Measurements from ENCODE around the gene OSBPL3. TPM values are rescaled to one million over a fixed set of nuclear protein-coding genes. Genes with fewer than 3 reads are reported as not detected.

OSBPL3 gene
- total RNA-seq, 1 donor from 2014 or later, result 35.2 TPM

GRCh38 chr7:25006276-25006675 is 26.3 kb upstream of the OSBPL3 start:
- Histone ChIP-seq H3K4me3 (ENCODE audit: low read depth, low read length) (no peak overlapping the region), H3K27me3 (ENCODE audit: control insufficient read depth, insufficient read depth, low read length) (no peaks in the 10 kb centered on the region), H3K36me3 (ENCODE audit: control insufficient read depth, insufficient read depth, low read length) (no peaks in the 10 kb centered on the region)
- no peak for TF ChIP-seq CTCF (IDR thresholded peaks at IDR 0.05; ENCODE audit: insufficient read depth, low read length, poor library complexity, severe bottlenecking)
- no peak for DNase-seq (ENCODE audit: low read depth)

- no peak overlapping the region for H3K4me3 ChIP-seq (ENCODE audit: low read depth, low read length)
- TF ChIP-seq CTCF (IDR thresholded peaks at IDR 0.05; ENCODE audit: insufficient read depth, low read length, poor library complexity, severe bottlenecking), result no peak
These were observed 25.7 kb upstream of the OSBPL3 start for GRCh38 chr7:25005658-25006057.

GRCh38 chr7:25002786-25003185 is 22.8 kb upstream of the OSBPL3 start:
- TF ChIP-seq CTCF (IDR thresholded peaks at IDR 0.05; ENCODE audit: insufficient read depth, low read length, poor library complexity, severe bottlenecking), result no peak
- DNase-seq (ENCODE audit: low read depth), result no peak
- no peaks in the 10 kb centered on the region for H3K36me3 ChIP-seq (ENCODE audit: control insufficient read depth, insufficient read depth, low read length)

More at GRCh38 chr7:25005658-25006057, 25.7 kb upstream of the OSBPL3 start:
- Histone ChIP-seq H3K36me3 (ENCODE audit: control insufficient read depth, insufficient read depth, low read length) (no peaks in the 10 kb centered on the region), H3K27me3 (ENCODE audit: control insufficient read depth, insufficient read depth, low read length) (no peaks in the 10 kb centered on the region)
- no peak for DNase-seq (ENCODE audit: low read depth)

GRCh38 chr7:24995466-24995865 is 15.5 kb upstream of the OSBPL3 start:
- H3K27me3 ChIP-seq (ENCODE audit: control insufficient read depth, insufficient read depth, low read length), result no peaks in the 10 kb centered on the region
- no peak for TF ChIP-seq CTCF (IDR thresholded peaks at IDR 0.05; ENCODE audit: insufficient read depth, low read length, poor library complexity, severe bottlenecking)
- no peak for DNase-seq (ENCODE audit: low read depth)
- no peaks in the 10 kb centered on the region for H3K36me3 ChIP-seq (ENCODE audit: control insufficient read depth, insufficient read depth, low read length)
- H3K4me3 ChIP-seq (ENCODE audit: low read depth, low read length), result no peak overlapping the region

More at GRCh38 chr7:25002786-25003185, 22.8 kb upstream of the OSBPL3 start:
- H3K4me3 ChIP-seq (ENCODE audit: low read depth, low read length), result no peak overlapping the region
- no peaks in the 10 kb centered on the region for H3K27me3 ChIP-seq (ENCODE audit: control insufficient read depth, insufficient read depth, low read length)

- Histone ChIP-seq H3K4me3 (ENCODE audit: low read depth, low read length) (no peak overlapping the region), H3K27me3 (ENCODE audit: control insufficient read depth, insufficient read depth, low read length) (no peaks in the 10 kb centered on the region), H3K36me3 (ENCODE audit: control insufficient read depth, insufficient read depth, low read length) (no peaks in the 10 kb centered on the region)
- TF ChIP-seq CTCF (IDR thresholded peaks at IDR 0.05; ENCODE audit: insufficient read depth, low read length, poor library complexity, severe bottlenecking), result no peak
- no peak for DNase-seq (ENCODE audit: low read depth)
These were observed 12.3 kb upstream of the OSBPL3 start for GRCh38 chr7:24992314-24992713.

- Histone ChIP-seq H3K36me3 (ENCODE audit: control insufficient read depth, insufficient read depth, low read length) (no peaks in the 10 kb centered on the region), H3K27me3 (ENCODE audit: control insufficient read depth, insufficient read depth, low read length) (no peaks in the 10 kb centered on the region), H3K4me3 (ENCODE audit: low read depth, low read length) (no peak overlapping the region)
- DNase-seq (ENCODE audit: low read depth), result no peak
- TF ChIP-seq CTCF (IDR thresholded peaks at IDR 0.05; ENCODE audit: insufficient read depth, low read length, poor library complexity, severe bottlenecking), result no peak
These were observed 11.4 kb upstream of the OSBPL3 start for GRCh38 chr7:24991353-24991752.
